NCI-H1048 (cell line): ENCODE data around the gene ARL11.

Experiments used
- DNase-seq: peaks from one replicate; lab custom pipeline; 2025; lab: John Stamatoyannopoulos, UW

ARL11 gene

GRCh38 chr13:49649244-49649962 lies 21.1 kb downstream of the ARL11 start:
- DNase-seq: no peak

DNA sequence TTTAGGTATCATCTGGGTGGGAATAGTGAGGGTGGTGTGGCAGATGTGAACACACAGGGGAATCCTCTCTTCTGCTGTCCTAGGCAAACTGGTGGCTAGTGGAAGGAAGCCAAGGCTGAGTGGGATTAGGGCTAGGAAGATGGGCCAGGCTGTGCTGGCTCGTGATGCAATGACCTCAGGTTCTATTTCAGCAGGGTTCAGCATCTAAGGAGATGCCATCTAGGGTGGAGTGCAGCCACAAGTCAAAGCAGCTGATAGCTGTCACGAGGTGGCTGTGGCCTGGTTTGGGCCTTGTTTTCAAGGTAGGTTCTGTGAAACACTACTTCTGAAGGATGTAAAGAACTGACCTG lies 21.6 kb downstream of the ARL11 start:
- no peak for DNase-seq

- DNase-seq: no peak
These were observed 23.5 kb downstream of the ARL11 start for GRCh38 chr13:49651570-49652354.

GRCh38 chr13:49652355-49653305 lies 24.3 kb downstream of the ARL11 start:
- no peak for DNase-seq

GRCh38 chr13:49653478-49653877 lies 25.2 kb downstream of the ARL11 start:
- DNase-seq: no peak

GRCh38 chr13:49654011-49654410 lies 25.7 kb downstream of the ARL11 start:
- no peak for DNase-seq

DNA sequence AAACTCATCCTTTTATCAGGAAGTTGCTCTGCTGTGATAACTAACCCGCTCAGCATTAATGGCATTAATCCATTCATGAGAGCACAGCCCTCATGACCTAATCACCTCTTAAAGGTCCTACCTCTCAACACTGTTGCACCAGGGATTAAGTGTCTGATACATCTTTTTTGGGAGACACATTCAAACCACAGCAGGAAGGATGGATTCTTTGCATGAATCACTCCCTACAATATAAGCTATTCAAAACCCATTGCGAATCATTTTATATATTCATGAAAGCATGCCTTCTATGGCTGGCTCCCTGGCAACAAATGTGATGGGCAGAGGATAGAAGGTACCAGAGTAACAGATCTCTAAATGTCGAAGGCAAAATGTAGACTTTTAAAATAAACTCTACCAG lies 27.6 kb downstream of the ARL11 start:
- DNase-seq: no peak

- DNase-seq: no peak
These were observed 28.9 kb downstream of the ARL11 start for GRCh38 chr13:49657241-49657641.

- DNase-seq: no peak
These were observed 36.3 kb downstream of the ARL11 start for GRCh38 chr13:49664606-49665005.

- no peak for DNase-seq
These were observed 39.5 kb downstream of the ARL11 start for GRCh38 chr13:49667773-49668172.

- DNase-seq: peak; percentile 5
These were observed 41.5 kb downstream of the ARL11 start for GRCh38 chr13:49669735-49670309.

- DNase-seq: no peak
These were observed 42.5 kb downstream of the ARL11 start for GRCh38 chr13:49670828-49671227.

GRCh38 chr13:49676581-49677298 lies 48.4 kb downstream of the ARL11 start:
- no peak for DNase-seq

GRCh38 chr13:49678191-49678914 lies 50.0 kb downstream of the ARL11 start:
- DNase-seq: no peak

- no peak for DNase-seq
These were observed 50.9 kb downstream of the ARL11 start for GRCh38 chr13:49679246-49679645.

GRCh38 chr13:49681842-49682435 lies 53.6 kb downstream of the ARL11 start:
- no peak for DNase-seq
